Measurements from ENCODE around the gene SCNN1B. TPM values are rescaled to one million over a fixed set of nuclear protein-coding genes. Genes with fewer than 3 reads are reported as not detected.
"Not testable (repeated sequence)": the region's sequence is repeated elsewhere in the genome, so short reads cannot be mapped to it uniquely, and the experiment has no call there.

Gene SCNN1B
- total RNA-seq, 4 donors from 2014 or later: 0.66 to 2.7 (median 2.2) TPM

GRCh38 chr16:23384878-23385277 is 82.8 kb downstream of the SCNN1B start:
- TF ChIP-seq EP300 (IDR thresholded peaks at IDR 0.05) (no peak), CTCF (IDR thresholded peaks at IDR 0.05) (no peak), POLR2A (IDR thresholded peaks at IDR 0.05) (no peak)
- Histone ChIP-seq H3K9me3 (no peaks in the 10 kb centered on the region), H3K27ac (no peak overlapping the region), H3K4me1 (no peaks in the 10 kb centered on the region), H3K4me3 (no peak overlapping the region), H3K36me3 (peaks cover 0 to 47% (median 7%) of the 10 kb centered on the region in 3 donors), H3K27me3 (no peaks in the 10 kb centered on the region)
- no peak for DNase-seq (ENCODE audit: low spot score in 2 of 2)
- WGBS, 2 donors: 86 to 93% methylated on average over 10 of the region's 10 CpGs

GRCh38 chr16:23385441-23385840 is 83.3 kb downstream of the SCNN1B start:
- no peaks in the 10 kb centered on the region for H3K9me3 ChIP-seq
- H3K27me3 ChIP-seq: no peaks in the 10 kb centered on the region
- H3K36me3 ChIP-seq: peaks cover 0 to 53% (median 8%) of the 10 kb centered on the region in 3 donors
- H3K4me3 ChIP-seq: no peak overlapping the region
- 89% methylated on average over 15 of the region's 15 CpGs for WGBS, 2 donors
- no peak for DNase-seq (ENCODE audit: low spot score in 2 of 2)
- H3K27ac ChIP-seq: no peak overlapping the region
- no peak for TF ChIP-seq POLR2A (IDR thresholded peaks at IDR 0.05)
- TF ChIP-seq EP300 (IDR thresholded peaks at IDR 0.05): no peak
- no peak for TF ChIP-seq CTCF (IDR thresholded peaks at IDR 0.05)
- no peaks in the 10 kb centered on the region for H3K4me1 ChIP-seq

GRCh38 chr16:23387666-23388065 is 85.6 kb downstream of the SCNN1B start:
- Histone ChIP-seq H3K27me3 (no peaks in the 10 kb centered on the region), H3K4me3 (no peak overlapping the region), H3K27ac (no peak overlapping the region), H3K4me1 (no peaks in the 10 kb centered on the region), H3K36me3 (peaks cover 5 to 75% (median 21%) of the 10 kb centered on the region in 3 donors), H3K9me3 (no peaks in the 10 kb centered on the region)
- TF ChIP-seq EP300 (IDR thresholded peaks at IDR 0.05): no peak
- TF ChIP-seq POLR2A (IDR thresholded peaks at IDR 0.05): no peak
- no peak for TF ChIP-seq CTCF (IDR thresholded peaks at IDR 0.05)
- no peak for DNase-seq (ENCODE audit: low spot score in 2 of 2)
- WGBS, 2 donors: 85 to 87% methylated on average over 8 of the region's 8 CpGs

GRCh38 chr16:23388786-23389185 is 86.7 kb downstream of the SCNN1B start:
- no peak for DNase-seq (ENCODE audit: low spot score in 2 of 2)
- H3K36me3 ChIP-seq: peaks cover 7 to 86% (median 25%) of the 10 kb centered on the region in 3 donors
- no peaks in the 10 kb centered on the region for H3K4me1 ChIP-seq
- no peaks in the 10 kb centered on the region for H3K9me3 ChIP-seq
- no peak overlapping the region for H3K4me3 ChIP-seq
- H3K27me3 ChIP-seq: no peaks in the 10 kb centered on the region
- no peak overlapping the region for H3K27ac ChIP-seq
- TF ChIP-seq POLR2A (IDR thresholded peaks at IDR 0.05) (no peak), EP300 (IDR thresholded peaks at IDR 0.05) (no peak)
- WGBS, 2 donors: 91% methylated on average over 9 to 15 of the region's 15 CpGs

- Histone ChIP-seq H3K36me3 (peaks cover 7 to 90% (median 25%) of the 10 kb centered on the region in 3 donors), H3K27me3 (no peaks in the 10 kb centered on the region), H3K4me3 (no peak overlapping the region), H3K4me1 (no peaks in the 10 kb centered on the region), H3K9me3 (no peaks in the 10 kb centered on the region), H3K27ac (no peak overlapping the region)
- TF ChIP-seq POLR2A (IDR thresholded peaks at IDR 0.05): no peak
- TF ChIP-seq EP300 (IDR thresholded peaks at IDR 0.05): no peak
- TF ChIP-seq CTCF (IDR thresholded peaks at IDR 0.05): no peak
- DNase-seq (ENCODE audit: low spot score in 2 of 2): no peak
- WGBS, 2 donors: 92 to 98% methylated on average over 5 of the region's 5 CpGs
These were observed 87.1 kb downstream of the SCNN1B start for GRCh38 chr16:23389201-23389600.

- 93 to 94% methylated on average over 8 of the region's 8 CpGs for WGBS, 2 donors
- H3K36me3 ChIP-seq: peaks cover 7 to 93% (median 25%) of the 10 kb centered on the region in 3 donors
- not testable (repeated sequence) for H3K27me3 ChIP-seq; DNase-seq (ENCODE audit: low spot score in 2 of 2); H3K4me3 ChIP-seq; H3K9me3 ChIP-seq; H3K4me1 ChIP-seq; H3K27ac ChIP-seq
These were observed 87.8 kb downstream of the SCNN1B start for GRCh38 chr16:23389936-23390335.

All from tibial nerve (tissue), 4 donors.